ENCODE data around the gene LAMC3. TPM values are rescaled to one million over a fixed set of nuclear protein-coding genes. Genes with fewer than 3 reads are reported as not detected.
A peak's percentile ranks its signal among the peaks of the same experiment; 100 is the strongest.

Gene LAMC3
- total and polyA plus RNA-seq, 9 of the 15 experiments (the other 6 are each of a cell fraction or from before 2014, with no cell fraction given) = 0.10 TPM; not detected in 8

DNA sequence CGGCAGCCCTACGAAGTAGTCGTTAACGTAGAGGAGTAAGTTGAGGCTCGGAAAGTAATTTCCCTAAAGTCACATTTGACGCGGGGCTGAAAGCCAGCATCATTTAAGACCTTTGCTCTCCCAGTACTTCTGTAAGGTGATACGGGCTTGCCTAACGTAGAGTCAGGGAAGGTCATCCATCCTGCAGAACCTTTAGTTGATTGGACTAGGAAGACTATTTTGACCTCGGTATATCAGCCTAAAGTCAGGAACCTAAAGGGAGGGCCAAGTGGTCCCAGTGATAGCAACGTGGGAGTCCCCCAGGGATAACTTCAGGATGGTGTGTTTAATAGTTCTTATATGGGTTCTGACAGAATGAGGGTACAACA, 117.1 kb downstream of the LAMC3 start (continued):
- TF ChIP-seq NBN (IDR thresholded peaks at IDR 0.05; ENCODE audit: low read depth) (no peak), FOSL1 (tag; conservative IDR thresholded peaks at IDR 0.05) (no peak)

DNA sequence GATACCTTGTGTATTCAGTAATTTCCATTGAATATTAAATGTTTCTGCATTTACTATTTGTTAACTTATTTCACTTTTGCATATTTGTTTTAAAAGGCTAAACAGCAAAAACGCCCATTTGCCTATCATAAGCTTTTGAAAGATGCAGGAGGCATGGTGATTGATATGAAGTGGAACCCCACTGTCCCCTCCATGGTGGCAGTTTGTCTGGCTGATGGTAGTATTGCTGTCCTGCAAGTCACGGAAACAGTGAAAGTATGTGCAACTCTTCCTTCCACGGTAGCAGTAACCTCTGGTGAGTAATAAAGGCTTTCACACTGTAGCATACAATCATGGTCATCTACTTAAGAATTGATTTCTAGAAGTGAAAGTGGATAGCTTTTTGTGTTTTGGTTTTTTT, 120.2 kb downstream of the LAMC3 start:
- 67% methylated on average over 3 of the region's 3 CpGs for WGBS (ENCODE audit: insufficient coverage, low coverage, missing lambda C conversion rate)
- Histone ChIP-seq H4K20me1 (replicated peaks; ENCODE audit: control insufficient read depth, insufficient read depth, low read length) (peaks cover 13% of the 10 kb centered on the region), H3K4me2 (ENCODE audit: insufficient read depth, low read length) (no peak overlapping the region), H3K9me1 (ENCODE audit: control insufficient read depth, insufficient read depth, low read length) (peaks cover 5% of the 10 kb centered on the region), H3K9ac (ENCODE audit: insufficient read depth in 1 of 2, low read depth in 2 of 2, low read length in 2 of 2) (no peak overlapping the region), H3K27me3 (ENCODE audit: control insufficient read depth in 2 of 2, insufficient read depth in 2 of 2, low read length in 2 of 2) (no peaks in the 10 kb centered on the region), H2AFZ (ENCODE audit: low read depth, low read length) (no peak overlapping the region), H3K36me3 (ENCODE audit: control insufficient read depth, insufficient read depth, low read length) (peaks cover 83% of the 10 kb centered on the region), H3K27ac (ENCODE audit: extremely low read depth, low read depth, low read length) (no peak overlapping the region), H3K4me1 (replicated peaks in 1 of 2; ENCODE audit: control insufficient read depth in 2 of 2, insufficient read depth in 2 of 2, low read length in 2 of 2) (peaks cover 11 to 20% of the 10 kb centered on the region in 2 experiments), H3K79me2 (ENCODE audit: control insufficient read depth, insufficient read depth, low read length) (peaks cover 50% of the 10 kb centered on the region), H3K9me3 (replicated peaks; ENCODE audit: control insufficient read depth, insufficient read depth, low read depth, low read length) (no peaks in the 10 kb centered on the region), H3K4me3 (no peak overlapping the region)
- POLR2A ChIA-PET = interaction anchor here (0.6 to 75.1 kb wide), 5 partner anchors 19 to 145 kb away, joined by 5 to 3336 read pairs (median 9); partner anchors contain the start of gene AIF1L
- no TSS peak for BruUV-seq (replicated peaks)
- TF ChIP-seq SRSF1 (IDR thresholded peaks at IDR 0.05; ENCODE audit: low read depth, low read length) = no peak
- peak; percentile 68; the same call in 1 of the 2 replicates for TF ChIP-seq HMGXB4 (CRISPR knock-in tag; IDR thresholded peaks at IDR 0.05)
- DNase-seq (ENCODE audit: extremely low read depth in 1 of 4, low spot score in 3 of 4) = peak in 1 of 4 experiments; percentile 59
- no peak for FAIRE-seq
- in situ Hi-C loops (cut with MboI) (no loop called here), intact Hi-C loops (cut with micrococcal nuclease) (loop anchor here (10.0 kb wide), 1 partner anchor 206 kb away; no protein-coding TSS in a partner anchor)
- CTCF ChIA-PET (ENCODE audit: low intra/inter-chr PET ratio) = no interaction called here
- no peak for ATAC-seq

Measured in K562 (cell line).